Esophagus muscularis mucosa (tissue), 3 donors: ENCODE results near the gene DIO3.

Experiments used
- CTCF ChIP-seq, 3 experiments: fragments of 200-600 bp in 2 of 3; fragments of 450-650 bp in 1 of 3; sonication (generic) in 2 of 3; IDR thresholded peaks; one replicate each; pipeline ENCODE4 v1.5.1; 2017 to 2019; ENCODE audit warnings: antibody characterized with exemption in 3 of 3, mild to moderate bottlenecking in 2 of 3, moderate library complexity in 1 of 3
- POLR2A ChIP-seq: fragments of 450-650 bp; IDR thresholded peaks from one replicate; pipeline ENCODE4 v1.6.1; 2017; ENCODE audit warnings: antibody characterized with exemption, moderate library complexity, mild to moderate bottlenecking, low read depth

DNA sequence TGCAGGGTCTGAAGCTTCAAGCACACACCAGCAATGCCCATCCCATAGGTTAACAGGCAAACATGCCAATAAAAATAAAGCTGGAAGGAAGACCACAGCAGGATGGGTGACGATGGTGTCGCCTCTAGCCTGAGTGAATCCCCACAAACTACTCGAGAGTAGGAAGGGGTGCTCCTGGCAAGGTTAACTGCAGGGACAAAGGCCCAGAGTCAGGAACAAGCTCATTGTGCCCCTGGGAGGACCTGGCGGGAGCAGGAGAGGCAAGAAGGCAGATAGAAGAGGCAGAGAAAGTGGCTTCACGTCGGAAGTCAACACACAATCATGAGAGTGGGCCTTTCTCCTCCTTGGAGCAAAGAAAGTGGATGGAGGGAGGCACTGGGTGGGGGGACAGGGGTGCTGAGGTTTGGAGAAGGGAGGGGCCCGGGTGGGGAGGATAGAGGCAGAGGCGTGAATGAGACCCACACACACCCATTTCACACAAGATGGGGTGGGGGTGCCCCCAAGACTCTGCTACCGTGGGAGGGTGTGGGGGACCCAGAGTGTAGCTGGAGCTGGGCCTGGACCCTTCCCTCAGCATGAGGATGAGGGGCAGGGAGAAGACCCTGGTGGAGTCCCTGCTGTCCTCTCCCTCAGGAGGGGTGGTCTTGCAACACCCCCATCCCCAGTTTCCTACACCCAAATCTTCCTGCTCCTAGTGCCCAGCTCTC lies 43.1 kb downstream of the DIO3 start:
- TF ChIP-seq CTCF (IDR thresholded peaks at IDR 0.05) = no peak
- TF ChIP-seq POLR2A = no peak
